Measurements from ENCODE around the gene PPM1L.

PPM1L gene

GRCh38 chr3:161043336-161044035, 287.5 kb downstream of the PPM1L start:
- DNase-seq (ENCODE audit: low read depth) = no peak

GRCh38 chr3:161049683-161050248, 293.7 kb downstream of the PPM1L start:
- no peak for DNase-seq (ENCODE audit: low read depth)

- DNase-seq (ENCODE audit: low read depth) = no peak
These were observed 294.9 kb downstream of the PPM1L start for GRCh38 chr3:161050935-161051334.

GRCh38 chr3:161051856-161052255, 295.8 kb downstream of the PPM1L start:
- DNase-seq (ENCODE audit: low read depth) = peak; percentile 17

- DNase-seq (ENCODE audit: low read depth) = no peak
These were observed 299.0 kb downstream of the PPM1L start for GRCh38 chr3:161054860-161055604.

- DNase-seq (ENCODE audit: low read depth) = no peak
These were observed 308.4 kb downstream of the PPM1L start for GRCh38 chr3:161064413-161064812.

- DNase-seq (ENCODE audit: low read depth) = no peak
These were observed 310.9 kb downstream of the PPM1L start for GRCh38 chr3:161066930-161067329.

GRCh38 chr3:161067335-161067734, 311.3 kb downstream of the PPM1L start:
- DNase-seq (ENCODE audit: low read depth) = no peak

GRCh38 chr3:161069511-161070251, 313.6 kb downstream of the PPM1L start:
- DNase-seq (ENCODE audit: low read depth) = peak; percentile 82

- DNase-seq (ENCODE audit: low read depth) = no peak
These were observed 314.4 kb downstream of the PPM1L start for GRCh38 chr3:161070252-161070930.

GRCh38 chr3:161070980-161071663, 315.1 kb downstream of the PPM1L start:
- no peak for DNase-seq (ENCODE audit: low read depth)

GRCh38 chr3:161072211-161072621, 316.2 kb downstream of the PPM1L start:
- peak; percentile 15 for DNase-seq (ENCODE audit: low read depth)

GRCh38 chr3:161072751-161073150, 316.7 kb downstream of the PPM1L start:
- no peak for DNase-seq (ENCODE audit: low read depth)

GRCh38 chr3:161073181-161073580, 317.1 kb downstream of the PPM1L start:
- DNase-seq (ENCODE audit: low read depth) = no peak

- no peak for DNase-seq (ENCODE audit: low read depth)
These were observed 325.6 kb downstream of the PPM1L start for GRCh38 chr3:161081633-161082032.

GRCh38 chr3:161082063-161082462, 326.0 kb downstream of the PPM1L start:
- DNase-seq (ENCODE audit: low read depth) = peak; percentile 4

- DNase-seq (ENCODE audit: low read depth) = no peak
These were observed 327.1 kb downstream of the PPM1L start for GRCh38 chr3:161083131-161083530.

- no peak for DNase-seq (ENCODE audit: low read depth)
These were observed 328.2 kb downstream of the PPM1L start for GRCh38 chr3:161084277-161084676.

GRCh38 chr3:161093895-161094294, 337.9 kb downstream of the PPM1L start:
- no peak for DNase-seq (ENCODE audit: low read depth)

- no peak for DNase-seq (ENCODE audit: low read depth)
These were observed 340.8 kb downstream of the PPM1L start for GRCh38 chr3:161096771-161097367.

GRCh38 chr3:161100994-161101393, 345.0 kb downstream of the PPM1L start:
- no peak for DNase-seq (ENCODE audit: low read depth)

Measured in fibroblast of gingiva (primary cell).